Stimulated activated CD8-positive, alpha-beta memory T cell treated with anti-CD3 and anti-CD28 coated beads, Interleukin-7, amount 100 ng/mL, for 48 hours (primary cell): ENCODE measurements around the gene CAMP.
"Not testable (repeated sequence)": the region's sequence is repeated elsewhere in the genome, so short reads cannot be mapped to it uniquely, and the experiment has no call there.

Experiments used
- DNase-seq, 2 donors: peaks; one replicate each; pipeline ENCODE4 v3.0.0-alpha.2; 2020; ENCODE audit warnings: low read depth in 1 of 2; ENCODE audit errors: extremely low read depth in 1 of 2

Gene CAMP

GRCh38 chr3:48211776-48212175 lies 11.5 kb upstream of the CAMP start:
- DNase-seq, result not testable (repeated sequence)

GRCh38 chr3:48214225-48214624 lies 9.1 kb upstream of the CAMP start:
- no peak for DNase-seq

GRCh38 chr3:48215019-48215418 lies 8.3 kb upstream of the CAMP start:
- no peak for DNase-seq

- DNase-seq, result no peak
Observed at GRCh38 chr3:48215466-48215865, 7.8 kb upstream of the CAMP start.

- no peak for DNase-seq
Observed at GRCh38 chr3:48215876-48216275, 7.4 kb upstream of the CAMP start.

- no peak for DNase-seq
Observed at GRCh38 chr3:48217449-48217848, 5.8 kb upstream of the CAMP start.

GRCh38 chr3:48218537-48218936 lies 4.8 kb upstream of the CAMP start:
- no peak for DNase-seq

- DNase-seq, result no peak
Observed at GRCh38 chr3:48219543-48219942, 3.8 kb upstream of the CAMP start.

GRCh38 chr3:48220746-48221145 lies 2.5 kb upstream of the CAMP start:
- DNase-seq, result no peak

- no peak for DNase-seq
Observed at GRCh38 chr3:48225587-48225986, 2.3 kb downstream of the CAMP start.

GRCh38 chr3:48226939-48227338 lies 3.6 kb downstream of the CAMP start:
- DNase-seq, result no peak

- no peak for DNase-seq
Observed at GRCh38 chr3:48232232-48232631, 8.9 kb downstream of the CAMP start.

GRCh38 chr3:48232734-48233133 lies 9.4 kb downstream of the CAMP start:
- peak; percentile 21 to 45 for DNase-seq

- no peak for DNase-seq
Observed at GRCh38 chr3:48233542-48233941, 10.2 kb downstream of the CAMP start.

- DNase-seq, result no peak
Observed at GRCh38 chr3:48236531-48236930, 13.2 kb downstream of the CAMP start.

GRCh38 chr3:48238531-48239085 lies 15.3 kb downstream of the CAMP start:
- no peak for DNase-seq

GRCh38 chr3:48240000-48240963 lies 17.0 kb downstream of the CAMP start:
- no peak for DNase-seq

- peak in 1 of 2 donors; percentile 10 for DNase-seq
Observed at GRCh38 chr3:48241796-48242455, 18.6 kb downstream of the CAMP start.

GRCh38 chr3:48243886-48244285 lies 20.6 kb downstream of the CAMP start:
- no peak for DNase-seq

GRCh38 chr3:48244461-48244860 lies 21.2 kb downstream of the CAMP start:
- no peak for DNase-seq

- no peak for DNase-seq
Observed at GRCh38 chr3:48245136-48245535, 21.8 kb downstream of the CAMP start.

GRCh38 chr3:48247401-48247811 lies 24.1 kb downstream of the CAMP start:
- no peak for DNase-seq
